Dermis blood vessel endothelial cell (primary cell): ENCODE measurements around the gene SYNPO. TPM values are rescaled to one million over a fixed set of nuclear protein-coding genes. Genes with fewer than 3 reads are reported as not detected.

Experiments
- DNase-seq: peaks from one replicate; pipeline ENCODE4 v3.0.0; 2010
- total RNA-seq: library from RNA; depleted of rRNA; stranded (reverse); fragments of >200 nt; gene quantifications from 2 replicates; pipeline ENCODE4 v1.2.3, GENCODE V29; 2014

SYNPO gene
- total RNA-seq, 1 donor from 2014 or later, result 14.6 TPM

DNA sequence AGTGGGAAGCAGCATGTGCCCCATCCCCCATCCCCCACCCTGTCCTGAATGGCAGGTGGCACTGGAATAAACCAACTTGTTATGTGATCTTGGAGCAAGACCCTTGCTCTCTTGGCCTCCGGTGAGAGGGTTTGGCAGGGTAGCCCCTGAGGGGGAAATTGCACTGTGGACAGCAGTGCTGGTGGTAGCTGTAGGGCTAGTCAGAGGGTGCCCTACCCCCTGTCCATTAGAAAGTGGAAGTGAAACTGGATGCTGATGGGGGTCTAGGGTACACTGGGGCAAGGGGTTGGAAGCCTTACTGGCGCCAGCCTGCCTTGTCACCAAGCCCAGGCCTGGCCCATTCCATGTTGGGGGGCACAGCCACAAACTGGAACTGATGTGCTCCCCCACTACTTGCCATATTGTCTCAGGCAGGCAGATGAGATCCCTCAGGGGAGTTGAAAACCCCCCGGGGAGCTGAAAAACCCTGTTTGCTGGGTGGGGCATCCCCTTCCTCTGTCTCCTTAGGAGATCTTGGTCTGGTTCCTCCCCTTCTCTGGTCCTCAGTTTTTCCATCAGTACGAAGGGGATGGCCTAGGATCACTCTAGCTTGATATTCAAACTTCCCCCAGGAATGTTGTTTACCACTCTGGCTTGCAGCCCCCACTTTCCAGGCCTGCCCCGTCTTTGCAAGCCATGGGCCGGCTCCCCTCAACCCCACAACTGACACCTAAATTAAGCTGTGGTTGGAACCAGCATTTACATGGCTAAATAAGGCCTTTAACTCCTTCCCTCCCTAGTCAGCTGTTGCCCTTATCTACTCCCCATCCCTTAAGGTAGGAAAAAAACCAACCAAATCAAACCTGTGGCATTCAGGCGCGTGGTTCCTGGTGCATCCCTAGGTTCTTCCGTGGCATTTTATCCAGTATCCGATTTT is 14.4 kb upstream of the SYNPO start:
- no peak for DNase-seq

DNA sequence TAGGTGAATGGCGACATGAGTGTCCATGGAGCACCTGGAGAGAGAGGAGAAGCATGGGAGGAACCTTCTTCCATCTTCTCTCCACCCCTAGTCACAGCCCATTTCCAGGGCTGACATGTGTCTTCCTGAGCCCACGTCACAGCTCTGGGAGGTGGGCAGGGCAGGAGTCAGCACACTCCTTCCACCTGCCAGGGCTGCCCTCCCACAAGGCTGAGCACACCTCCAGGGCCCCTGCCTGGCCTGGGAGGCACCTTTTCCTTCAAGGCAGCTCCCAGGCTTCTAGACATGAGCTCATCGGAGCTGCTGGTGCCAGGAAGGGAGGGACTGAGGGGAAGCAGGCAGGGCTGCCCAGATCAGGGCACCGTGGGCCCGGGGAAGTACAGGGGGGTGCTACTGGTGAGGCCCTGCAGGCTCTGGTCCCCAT is 13.6 kb upstream of the SYNPO start:
- peak; percentile 69 for DNase-seq

DNA sequence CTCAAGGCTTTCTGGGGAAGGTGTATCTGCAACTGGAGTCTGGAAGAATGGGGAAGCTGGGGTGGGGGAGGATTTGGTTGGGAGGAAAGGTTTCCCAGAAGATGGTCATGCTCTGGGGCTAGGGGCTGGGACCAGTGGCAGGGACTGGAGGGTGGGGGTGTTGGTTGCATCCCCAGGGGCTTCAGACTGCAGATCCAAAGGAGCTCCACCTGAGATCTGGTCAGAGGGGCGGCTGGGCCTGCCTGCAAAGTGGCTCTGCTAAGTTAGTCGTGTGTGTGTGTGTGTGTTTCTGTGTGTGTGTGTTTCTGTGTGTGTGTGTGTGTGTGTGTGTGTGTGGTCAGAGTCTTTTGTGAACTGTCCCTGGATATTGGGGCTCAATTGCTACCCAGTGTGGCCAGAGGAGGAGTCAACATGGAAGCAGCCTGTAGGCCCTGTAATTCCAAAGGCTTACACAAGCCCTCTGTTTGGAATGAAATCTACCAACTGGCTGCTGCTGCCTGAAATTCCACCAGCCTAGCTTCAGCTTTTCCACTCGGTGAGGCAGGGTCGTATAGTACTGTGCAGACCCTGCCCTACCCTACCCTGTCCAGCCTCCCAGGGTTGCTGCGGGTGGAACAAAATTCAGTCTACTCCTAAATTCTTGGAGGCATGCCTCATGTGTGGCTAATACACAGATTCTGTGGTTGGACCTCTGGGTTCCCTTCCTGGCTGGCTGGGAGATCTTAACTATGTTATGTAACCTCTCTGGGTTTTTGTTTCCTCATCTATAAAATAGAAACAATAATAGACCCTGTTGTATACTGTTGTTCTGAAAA is 12.5 kb upstream of the SYNPO start:
- no peak for DNase-seq

DNA sequence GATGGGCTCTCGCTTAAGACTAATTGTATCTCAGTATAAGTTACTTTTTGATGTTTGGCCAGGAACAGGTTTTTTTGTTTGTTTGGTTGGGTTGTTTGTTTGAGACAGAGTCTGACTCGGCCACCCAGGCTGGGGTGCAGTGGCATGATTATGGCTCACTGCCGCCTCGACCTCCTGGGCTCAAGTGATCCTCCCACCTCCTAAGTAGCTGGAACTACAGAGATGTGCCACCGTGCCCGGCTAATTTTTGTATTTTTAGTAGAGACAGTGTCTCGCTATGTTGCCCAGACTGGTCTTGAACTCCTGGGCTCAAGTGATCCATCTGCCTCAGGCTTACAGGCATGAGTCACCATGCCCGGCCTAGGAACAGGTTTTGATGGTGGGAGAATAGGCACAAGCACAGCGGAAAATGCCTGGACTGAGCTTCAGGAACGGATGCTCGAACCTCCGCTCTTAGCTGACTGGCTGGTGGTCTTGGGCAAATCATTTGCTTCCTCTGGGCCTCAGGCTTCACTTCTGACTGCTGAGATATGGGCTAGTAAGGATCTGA is 11.4 kb upstream of the SYNPO start:
- no peak for DNase-seq

DNA sequence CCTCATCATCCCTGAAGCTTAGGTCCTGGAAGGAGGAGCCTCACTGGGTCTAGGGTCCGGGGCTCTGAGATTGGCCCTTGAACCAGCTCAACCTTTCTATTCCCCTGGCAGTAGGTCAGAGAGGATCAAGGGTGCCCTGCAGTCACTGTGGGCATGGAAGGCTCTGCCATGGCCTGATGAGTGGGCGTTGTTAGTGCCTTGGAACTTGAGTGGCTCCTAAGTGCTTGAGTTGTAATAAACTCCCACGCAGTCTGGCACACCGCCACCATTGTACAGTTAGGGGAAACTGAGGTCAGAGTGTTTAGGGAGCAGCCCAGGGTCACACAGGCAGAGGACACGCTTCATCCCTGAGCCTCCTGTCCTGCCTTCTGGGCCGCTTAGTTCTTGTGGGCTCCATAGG is 10.4 kb upstream of the SYNPO start:
- no peak for DNase-seq

DNA sequence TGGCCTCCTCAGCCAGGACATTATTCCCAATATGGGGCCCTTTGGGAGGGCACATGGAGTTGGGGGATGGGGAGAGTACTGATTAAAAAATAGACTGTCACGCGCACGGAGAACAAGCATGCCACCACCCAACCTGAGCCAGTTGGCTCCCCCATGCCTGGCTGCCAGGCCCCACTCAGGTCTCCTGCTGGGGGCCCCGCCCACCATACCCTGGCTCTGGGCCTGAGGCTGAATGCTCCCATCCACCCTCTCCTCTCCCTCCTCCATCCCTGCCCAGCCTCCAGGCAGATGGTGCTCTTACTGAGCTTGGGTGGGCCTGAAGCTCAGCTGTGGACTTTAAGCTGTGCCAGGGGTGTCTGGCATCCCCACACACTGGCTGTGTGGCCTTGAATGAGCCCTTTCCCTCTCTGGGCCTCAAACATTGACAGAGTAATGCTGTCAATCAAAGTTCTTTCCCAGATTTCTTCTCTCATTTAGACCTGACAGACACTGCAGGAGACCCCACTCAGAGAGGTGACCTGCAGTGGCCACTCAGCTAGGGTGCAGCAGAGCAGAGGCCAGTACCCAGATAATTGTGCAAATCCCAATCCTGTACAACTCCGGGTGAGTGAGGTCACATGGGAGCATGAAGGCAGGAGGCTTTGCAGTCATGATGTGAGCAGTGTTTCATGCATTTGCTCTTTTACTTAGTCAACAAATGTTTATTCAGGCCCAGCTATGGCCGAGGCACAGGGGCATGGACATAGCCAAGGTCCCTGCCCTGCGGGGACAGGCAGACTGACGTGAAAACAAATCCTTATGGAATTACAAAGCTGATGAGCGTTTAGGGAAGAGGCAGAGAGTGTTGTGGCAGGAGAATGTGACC is 9.8 kb upstream of the SYNPO start:
- no peak for DNase-seq

DNA sequence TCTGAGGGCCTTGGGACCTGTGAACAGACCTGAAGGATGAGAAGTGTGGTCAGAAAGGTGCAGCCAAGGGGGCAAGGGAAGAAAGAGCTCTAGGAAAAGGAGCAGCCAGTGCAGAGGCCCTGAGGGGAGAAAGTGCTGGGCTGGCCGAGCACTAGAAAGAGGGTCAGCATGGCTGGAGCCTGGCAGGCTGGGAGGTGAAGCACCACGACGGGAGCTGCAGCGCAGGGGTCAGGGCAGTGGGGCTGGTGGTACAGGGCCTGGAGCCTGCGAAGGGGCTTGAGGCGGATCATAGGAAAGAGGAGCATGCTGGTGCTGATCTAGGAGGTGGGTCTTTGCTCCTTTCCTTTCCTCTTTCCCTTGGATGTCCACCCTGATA is 9.1 kb upstream of the SYNPO start:
- no peak for DNase-seq

DNA sequence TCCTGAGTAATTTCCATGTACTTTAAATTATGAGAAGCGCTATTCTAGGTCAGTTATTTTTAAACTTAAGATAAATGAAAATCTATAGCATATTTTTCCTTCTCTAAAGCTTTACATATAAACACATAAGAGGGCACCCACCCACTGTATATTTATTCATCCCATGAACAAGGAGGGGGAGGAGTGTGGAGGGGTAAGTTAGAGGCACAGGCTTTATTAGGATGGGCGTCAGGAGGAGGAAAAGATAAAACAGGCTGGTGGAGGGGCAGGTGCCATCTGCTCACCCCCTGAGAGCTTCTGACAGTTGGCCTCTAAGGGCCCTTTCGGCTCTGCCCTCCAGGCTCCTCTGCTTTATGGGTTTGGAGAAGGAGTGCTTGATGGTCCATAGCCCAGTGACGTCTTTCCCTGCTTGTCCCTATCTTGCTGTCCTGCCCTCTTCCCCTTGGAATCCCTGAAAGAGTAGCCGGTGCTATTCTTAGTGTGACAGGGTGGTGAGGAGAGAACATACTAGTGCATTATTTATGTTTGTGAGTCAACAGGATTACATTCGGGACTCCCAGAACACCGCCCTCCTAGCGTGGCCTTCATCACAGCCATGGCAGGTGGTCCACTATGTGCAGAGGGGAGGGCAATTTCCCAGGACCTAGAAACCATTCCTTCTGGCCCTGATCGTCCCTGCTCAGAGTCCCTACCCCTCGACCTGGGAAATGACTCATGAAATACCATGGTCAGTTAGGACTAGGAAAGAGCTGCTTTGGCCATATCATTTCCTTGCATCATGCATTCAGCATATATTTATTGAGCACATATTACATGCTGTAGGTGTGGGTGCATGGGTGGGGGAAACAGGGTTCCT is 7.9 kb upstream of the SYNPO start:
- DNase-seq, result peak; percentile 77

DNA sequence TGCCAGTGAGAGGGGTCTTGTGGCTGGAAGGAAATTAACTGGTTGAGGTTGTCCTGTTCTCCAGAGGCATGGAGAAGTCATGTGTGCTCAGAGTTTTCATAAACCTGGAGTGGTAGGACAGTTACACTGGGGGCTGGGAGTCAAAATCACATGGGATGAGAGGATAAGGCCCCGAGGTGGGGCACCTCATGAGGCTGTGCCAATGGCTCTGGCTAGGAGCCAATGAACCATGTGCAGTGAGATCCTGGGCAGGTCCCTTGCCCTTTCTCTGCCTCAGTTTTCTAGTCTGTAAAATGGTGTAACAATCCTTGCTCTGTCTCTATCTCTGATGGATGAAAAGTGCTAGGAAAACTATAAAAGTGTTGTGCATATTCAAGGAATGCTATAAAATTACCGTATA is 7.0 kb upstream of the SYNPO start:
- no peak for DNase-seq

DNA sequence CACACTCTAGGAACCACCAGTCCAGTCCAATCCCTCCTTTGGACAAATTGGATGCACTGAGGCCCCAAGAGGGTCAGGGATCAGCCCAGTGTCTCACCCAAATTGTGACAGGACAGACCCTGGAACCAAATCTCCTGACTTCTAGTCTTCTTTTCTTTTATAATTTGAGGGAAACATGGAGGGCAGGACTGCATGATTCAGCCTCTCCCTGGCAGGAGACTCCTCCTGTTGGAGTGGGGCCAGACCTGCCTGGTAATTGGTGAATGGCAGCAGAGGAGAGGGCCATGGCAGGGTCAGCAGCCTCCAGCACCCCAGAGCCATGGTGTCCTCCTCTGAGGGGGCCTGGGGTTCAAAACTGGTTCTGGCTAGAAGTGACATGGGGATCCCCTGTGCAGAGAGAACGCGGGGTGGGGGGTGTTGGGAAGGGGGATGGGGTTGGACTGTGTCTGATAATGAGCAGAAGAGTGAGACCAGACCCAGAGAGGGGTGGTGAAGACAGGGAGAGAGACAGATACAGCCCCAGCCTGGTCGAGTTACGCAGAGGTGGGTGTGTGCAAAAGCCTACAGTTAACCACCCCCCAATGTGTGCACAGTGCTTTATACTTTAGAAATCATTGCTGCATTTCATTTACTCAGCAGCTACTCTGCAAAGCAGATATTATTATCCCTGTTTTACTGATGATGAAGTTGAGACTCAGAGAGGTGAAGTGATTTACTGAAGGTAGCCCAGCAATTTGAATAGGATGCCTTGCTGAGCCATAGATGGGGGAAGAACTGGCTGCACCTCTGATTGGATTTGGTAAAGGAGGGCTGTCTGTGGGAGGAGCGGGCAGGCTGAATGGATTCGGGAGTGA is 3.8 kb upstream of the SYNPO start:
- peak; percentile 82 for DNase-seq

DNA sequence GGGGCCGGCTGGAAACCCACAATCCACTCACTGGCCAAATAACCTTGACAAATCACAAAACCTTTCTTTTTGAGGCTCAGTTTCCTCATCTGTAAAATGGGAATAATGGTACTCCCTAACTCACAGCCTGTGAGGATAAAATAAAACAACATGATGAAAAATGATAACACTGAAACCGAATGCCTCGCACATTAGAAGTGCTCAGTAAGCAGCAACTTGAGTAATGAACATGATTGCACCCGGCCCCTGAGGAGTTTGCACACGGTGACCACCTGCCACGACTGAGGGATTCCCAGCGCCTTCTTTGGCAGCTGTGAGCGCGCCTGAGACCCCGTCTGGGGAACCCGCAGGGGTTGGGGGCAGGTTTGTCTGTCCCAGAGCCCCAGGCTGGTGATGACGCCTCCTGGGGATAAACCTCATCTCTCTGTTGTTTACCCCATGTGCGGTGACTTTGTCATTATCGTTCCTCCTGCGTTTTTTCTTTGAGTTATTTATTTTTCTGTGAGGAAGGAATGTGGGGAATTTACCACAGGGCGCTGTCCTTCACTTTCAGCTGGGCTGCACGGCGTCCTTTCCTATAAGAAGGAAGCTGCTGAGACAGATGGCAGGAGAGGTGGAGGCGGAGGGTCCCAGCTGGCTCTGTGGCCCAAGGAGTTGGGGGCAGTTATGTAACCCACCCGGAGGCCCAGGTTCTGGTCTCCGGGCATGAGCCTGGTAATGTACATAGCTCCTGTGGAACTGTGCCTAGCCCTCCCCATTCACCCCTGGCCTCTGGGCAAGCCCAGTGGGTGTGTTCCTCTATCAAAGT is 3.0 kb upstream of the SYNPO start:
- DNase-seq, result peak; percentile 86

DNA sequence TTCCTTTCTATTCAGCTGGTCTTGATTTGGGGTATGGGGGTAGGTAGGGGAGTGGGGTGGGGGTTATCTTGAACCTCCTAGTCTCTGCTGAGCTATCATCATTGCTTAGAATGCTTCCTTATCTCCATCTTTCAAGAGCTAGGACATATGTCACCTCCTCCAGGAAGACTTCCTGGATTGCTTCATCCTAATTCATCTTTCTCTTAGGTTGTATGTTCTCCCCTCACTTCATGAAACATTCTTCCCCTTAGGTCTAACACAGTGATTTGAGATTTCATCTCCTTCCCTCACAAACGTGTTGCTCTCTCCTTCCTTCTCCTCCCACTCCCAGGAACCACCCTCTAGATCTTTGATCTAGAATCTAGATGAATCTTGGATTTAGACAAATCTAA is 2.4 kb upstream of the SYNPO start:
- no peak for DNase-seq

DNA sequence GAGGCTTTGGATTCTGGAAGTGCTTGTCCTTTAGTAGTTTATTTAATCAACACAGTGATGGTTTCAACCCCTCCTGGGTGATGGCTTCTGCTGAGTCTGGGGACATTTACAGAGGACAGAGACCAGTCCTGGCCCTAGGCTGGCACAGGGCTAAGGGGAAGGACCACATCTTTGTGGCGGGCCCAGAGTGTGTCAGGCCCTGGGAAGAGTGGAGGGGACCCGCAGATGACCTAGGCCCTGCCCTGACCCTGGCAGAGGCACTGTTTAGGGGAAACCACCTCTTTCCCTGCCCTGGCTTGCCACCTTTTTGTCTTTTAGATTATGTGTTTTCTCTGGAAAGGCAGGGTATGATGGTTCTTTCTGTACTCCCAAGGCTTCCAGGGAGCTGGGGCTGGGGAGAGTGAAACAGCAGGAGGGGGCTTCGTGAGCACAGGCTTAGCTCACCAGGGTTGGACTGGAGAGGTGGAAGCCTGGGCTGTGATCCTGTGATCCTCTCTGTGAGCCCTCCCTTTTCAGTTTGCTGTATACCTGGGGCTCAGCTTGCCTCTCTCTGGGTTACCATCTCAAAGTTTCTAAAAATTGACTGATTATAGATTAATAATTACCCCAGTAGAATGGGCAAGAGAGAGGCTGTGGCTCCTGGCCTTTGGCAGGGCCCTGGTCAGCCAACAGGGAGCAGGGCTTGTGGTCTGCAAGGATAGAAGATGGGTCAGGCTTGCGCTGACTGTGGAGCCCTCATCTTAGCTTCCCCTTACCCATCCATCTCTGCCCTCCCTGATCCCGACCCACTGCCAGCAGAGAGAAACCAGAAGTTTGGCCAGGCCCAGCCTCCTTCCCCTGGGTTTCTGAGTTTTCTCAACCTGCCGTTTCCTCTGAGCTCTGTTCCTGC is 1.7 kb upstream of the SYNPO start:
- DNase-seq, result no peak

DNA sequence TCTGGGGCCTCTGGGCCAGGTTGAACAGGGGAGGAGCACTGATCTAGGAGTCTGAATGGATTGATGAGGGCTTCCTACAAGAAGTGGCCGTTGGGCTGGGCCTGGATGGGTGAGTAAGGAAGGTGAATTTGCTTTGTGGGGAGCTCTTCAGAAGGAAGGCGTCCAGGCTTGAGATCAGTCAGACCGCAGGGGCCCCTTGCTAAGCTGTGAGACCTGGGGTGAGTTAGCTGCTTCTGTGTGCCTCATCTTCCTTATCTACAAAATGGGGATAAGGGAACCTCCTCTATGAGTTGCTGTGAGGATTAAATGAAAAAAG is 1.1 kb upstream of the SYNPO start:
- DNase-seq, result no peak

DNA sequence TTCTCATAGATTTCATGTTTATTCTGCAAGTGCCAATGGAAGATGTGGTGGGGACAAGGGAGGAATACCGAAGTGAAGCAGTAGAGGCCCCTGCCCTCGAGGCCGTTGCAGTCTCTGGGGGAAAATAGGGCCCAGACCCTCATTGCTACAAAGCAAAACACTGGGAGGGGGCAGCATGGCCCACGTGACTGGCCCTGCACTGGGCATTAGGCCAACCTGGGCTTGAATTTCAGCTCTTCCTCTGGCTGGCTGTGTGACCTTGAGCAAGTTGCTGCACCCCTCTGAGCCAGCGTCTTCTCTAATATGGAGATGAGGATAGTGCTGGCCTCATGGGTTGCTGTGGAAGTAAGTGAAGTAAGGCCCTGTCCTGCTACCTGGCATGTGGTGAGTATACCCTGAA is 709 bp upstream of the SYNPO start:
- peak; percentile 52 for DNase-seq

DNA sequence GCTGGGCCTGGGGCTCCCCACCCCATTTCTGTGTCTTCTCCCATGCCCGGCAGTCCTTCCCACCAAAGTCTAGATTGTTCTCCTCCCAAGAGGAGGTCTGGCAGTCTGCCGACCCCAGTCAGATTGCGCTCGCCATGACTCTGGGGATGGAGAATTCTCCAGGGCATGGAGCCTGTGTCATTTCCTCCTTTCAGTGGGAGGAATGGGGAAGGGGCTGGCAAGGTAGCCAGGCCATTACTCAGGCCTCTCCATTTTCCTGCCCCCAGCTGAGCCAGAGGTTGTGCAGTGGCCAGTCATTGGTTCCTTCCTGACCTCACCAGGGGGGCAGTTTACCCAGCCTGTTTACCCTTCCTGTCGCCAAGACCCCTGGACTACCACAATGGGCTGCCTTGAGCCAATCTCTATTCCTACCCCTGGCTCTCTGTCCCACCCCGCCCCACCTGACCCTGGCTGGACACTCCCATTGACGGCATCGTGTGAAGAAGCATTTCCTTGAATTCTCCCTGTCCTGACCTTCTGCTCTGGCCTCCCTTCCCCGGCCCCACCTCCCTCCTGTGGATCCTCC is 628 bp downstream of the SYNPO start:
- DNase-seq, result peak; percentile 97

DNA sequence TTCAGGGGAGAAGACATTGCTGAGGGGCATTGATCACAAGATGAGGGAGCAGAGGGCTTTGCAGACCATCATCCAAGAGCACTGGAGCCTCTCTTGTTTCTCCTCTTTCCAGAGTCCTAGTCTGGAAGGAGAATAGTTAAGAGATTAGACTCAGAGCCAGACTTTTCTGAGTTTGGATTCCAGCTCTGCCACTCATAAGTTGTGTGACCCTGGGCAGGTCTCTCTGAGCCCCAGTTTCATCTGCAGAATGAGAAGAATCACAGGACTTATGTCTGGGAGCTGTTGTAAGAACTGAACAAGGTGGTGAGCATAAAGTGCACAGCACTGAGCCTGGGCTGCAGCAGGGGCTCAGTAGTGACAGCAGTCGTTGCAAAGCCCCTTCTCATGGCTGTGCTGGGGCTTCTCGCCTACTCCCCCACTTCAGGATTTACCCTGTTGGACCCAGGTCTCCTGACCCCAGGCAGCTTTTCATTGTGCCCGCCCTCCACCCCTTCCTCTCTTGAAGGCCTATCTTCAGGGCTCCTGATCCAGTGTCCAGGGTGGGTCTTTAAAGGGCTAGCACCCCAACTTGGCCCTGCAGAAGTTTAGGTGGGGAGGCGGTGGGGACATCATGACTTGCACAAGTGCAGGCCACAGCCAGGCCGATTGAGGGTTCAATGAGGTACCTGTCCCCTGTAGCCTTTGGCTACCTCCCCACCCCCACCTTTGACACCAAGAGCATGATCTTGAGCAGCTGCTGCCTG is 1.5 kb downstream of the SYNPO start:
- peak; percentile 36 for DNase-seq

DNA sequence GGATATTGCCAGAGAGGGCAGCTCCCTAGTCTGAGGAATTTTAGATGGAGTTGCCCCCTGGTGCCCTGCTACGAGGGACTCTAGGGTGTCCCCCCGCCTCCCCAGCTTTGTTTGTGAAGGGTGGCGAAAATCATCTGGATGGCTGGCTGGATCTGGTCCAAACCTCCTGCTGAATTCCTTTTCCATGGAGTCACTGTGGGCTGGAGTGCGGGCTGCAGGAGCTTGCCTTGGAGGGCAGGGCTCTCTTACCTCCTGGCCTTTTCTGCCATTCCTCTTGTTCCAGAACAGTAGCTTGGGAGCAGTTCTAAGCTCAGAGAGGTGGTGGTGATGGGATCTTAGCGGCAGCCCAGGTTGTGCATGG is 2.1 kb downstream of the SYNPO start:
- DNase-seq, result peak; percentile 91
